Thyroid gland (tissue), 4 donors: Measurements from ENCODE around the gene TMC2. TPM values are rescaled to one million over a fixed set of nuclear protein-coding genes. Genes with fewer than 3 reads are reported as not detected.

ENCODE experiments used
- microRNA counts, 2 donors: library from miRNA; unstranded; fragments of <30 nt; microRNA quantifications; one replicate each; lab custom pipeline; 2016 to 2017
- microRNA-seq: library from miRNA; unstranded; fragments of <30 nt; microRNA quantifications from one replicate; pipeline ENCODE4, GENCODE V29; 2016
- small RNA-seq: library from RNA; depleted of rRNA; stranded (forward); fragments of <200 nt; gene quantifications from one replicate; pipeline ENCODE3, GENCODE V24; 2016
- total RNA-seq, 4 donors: library from RNA; depleted of rRNA; stranded (reverse); fragments of >200 nt; gene quantifications; one replicate each; pipeline ENCODE4 v1.2.3, GENCODE V29; 2016

The TMC2 gene
- total RNA-seq, 4 donors from 2014 or later = 0.11 TPM; not detected in 3

MicroRNA genes within 50 kb of the gene (microRNA counts, 767-probe panel; counts per million panel counts)
- 0 counts per million in 2 donors for microRNA hsa-miR-1292 (lab: Ali Mortazavi, UCI)

Small RNAs within 50 kb of the gene (microRNA-seq; reads per million reads assigned to microRNA genes)
- 9.9 reads per million, percentile 26 among the genes with 10 or more reads in this experiment for gene MIR1292

Small RNAs within 50 kb of the gene (small RNA-seq; reads per million reads assigned to genes)
- gene SNORA51 = not detected
- not detected for gene SNORD110
- gene SNORD56 = not detected
- not detected for gene SNORD57
- not detected for gene SNORD86

Other genes with a start within 250 kb of the TMC2 start
- gene TGM3, start 240.6 kb upstream of the TMC2 start, total RNA-seq = not detected
- not detected for gene TGM6, start 155.7 kb upstream of the TMC2 start, total RNA-seq
- 100 to 1,000 TPM; 119 to 176 (median 133) TPM for gene SNRPB, start 65.8 kb upstream of the TMC2 start, total RNA-seq
- gene ZNF343, start 27.7 kb upstream of the TMC2 start, total RNA-seq = 10 to 100 TPM; 11.0 to 16.3 (median 14.2) TPM
- 10 to 100 TPM; 46.8 to 85.9 (median 64.1) TPM for gene NOP56, start 116.1 kb downstream of the TMC2 start, total RNA-seq
- 100 to 1,000 TPM; 126 to 161 (median 141) TPM for gene IDH3B, start 127.6 kb downstream of the TMC2 start, total RNA-seq
- gene EBF4, start 156.2 kb downstream of the TMC2 start, total RNA-seq = 10 to 100 TPM; 24.2 to 55.8 (median 42.4) TPM